HG02973 (cell line): Measurements from ENCODE around the gene TLR9.

Source experiments
- ATAC-seq: cut with Tn5 transposase; IDR thresholded peaks from one replicate; pipeline ENCODE4 v1.9.1; 2021; ENCODE audit warnings: moderate library complexity; ENCODE audit not compliant: unreplicated experiment

Gene TLR9

DNA sequence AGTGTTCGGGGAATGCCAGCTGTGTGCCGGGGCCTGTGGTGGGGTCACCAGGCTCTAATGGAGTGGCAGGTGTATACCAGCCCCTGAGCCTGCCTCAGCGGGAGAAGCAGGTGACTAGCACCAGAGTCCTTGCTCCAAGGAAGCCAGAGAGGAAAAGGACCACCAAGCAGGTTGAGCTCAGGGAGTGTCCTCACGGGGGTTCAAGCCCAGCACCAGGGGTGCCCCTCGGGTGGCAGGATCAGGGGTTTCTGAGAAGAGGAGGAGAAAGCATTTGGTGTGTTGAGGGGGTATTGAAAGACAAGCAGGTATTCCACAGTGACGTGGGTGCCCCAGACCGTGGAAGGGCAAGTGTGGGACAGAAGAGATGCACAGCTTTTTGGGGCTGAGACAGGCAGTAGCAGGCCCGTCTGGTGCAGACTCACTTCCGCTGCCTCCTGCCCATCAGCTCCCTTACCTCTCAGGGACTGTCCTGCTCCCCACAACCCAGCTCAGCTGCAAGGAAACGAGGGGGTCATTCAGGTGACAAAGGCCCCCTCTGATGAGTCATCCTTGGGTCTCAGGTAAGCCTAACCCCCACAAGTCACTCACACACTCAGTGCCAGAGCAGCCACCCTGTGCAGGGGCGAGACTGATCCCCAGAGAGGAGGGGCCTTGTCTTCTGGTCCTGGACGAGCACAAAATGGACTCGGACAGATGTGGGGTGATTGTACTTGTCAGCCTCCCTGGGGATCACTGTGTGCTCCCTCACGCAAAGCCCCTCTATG lies 49.8 kb downstream of the TLR9 start:
- no peak for ATAC-seq

DNA sequence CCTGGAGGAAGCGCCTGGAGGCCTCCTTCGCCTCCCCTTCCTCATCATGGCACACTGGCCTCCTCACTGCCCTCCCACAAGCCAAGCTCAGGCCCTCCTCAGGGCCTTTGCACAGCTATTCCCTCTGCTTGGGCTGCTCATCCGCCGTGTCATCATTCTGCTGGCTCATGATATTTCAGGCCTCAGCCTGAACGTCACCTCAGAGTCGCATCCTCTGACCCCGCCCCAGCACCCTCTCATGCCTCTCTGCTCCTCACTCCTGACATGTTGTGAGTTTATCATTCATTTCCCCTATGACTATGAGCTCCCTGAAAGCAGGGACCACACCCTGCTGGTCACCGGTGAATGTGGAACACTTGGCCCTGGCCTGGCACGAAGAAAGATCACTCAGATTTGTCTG lies 50.5 kb downstream of the TLR9 start:
- ATAC-seq = no peak

DNA sequence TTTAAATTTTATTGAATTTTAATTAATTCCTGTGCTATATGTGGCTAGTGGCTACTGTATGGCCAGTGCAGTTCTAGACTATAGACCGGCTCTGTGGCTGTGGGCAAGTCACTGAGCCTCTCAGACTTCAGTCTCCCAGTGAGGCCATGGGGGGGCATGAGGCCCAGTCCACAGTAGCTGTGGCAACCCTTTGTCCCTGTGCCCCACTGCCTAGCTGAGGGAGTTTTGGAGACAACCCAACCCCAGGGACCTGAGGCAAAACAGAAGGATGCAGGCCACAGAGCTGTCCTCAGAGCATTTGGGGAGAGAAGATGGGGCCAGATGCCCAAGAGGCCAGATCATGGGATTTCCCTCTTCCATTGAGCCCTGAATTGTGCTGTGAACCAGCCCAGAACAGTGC lies 52.3 kb downstream of the TLR9 start:
- ATAC-seq = no peak

DNA sequence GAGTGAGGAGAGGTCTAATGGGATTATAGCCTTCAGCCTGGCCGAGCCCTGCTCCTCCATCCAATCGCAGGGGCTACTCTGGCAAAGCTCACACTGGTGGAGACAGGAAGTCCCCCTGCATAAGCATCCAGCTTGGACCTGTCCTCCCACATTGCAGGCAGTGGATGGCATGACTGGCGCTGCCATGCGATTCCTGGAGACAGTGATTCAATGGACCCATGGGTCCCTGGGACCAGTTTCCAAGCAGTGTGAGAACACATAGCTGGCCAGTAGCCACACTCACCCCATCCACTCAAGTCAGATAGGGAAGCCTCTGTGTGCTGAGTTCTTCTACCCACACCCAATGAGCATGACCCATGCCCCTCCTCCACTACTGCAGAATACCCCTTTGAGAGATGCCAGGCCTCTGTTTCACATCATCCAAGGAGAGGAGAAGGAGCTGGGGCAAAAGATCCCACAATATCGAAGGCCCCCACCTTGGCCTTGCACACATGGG lies 53.1 kb downstream of the TLR9 start:
- ATAC-seq = no peak

DNA sequence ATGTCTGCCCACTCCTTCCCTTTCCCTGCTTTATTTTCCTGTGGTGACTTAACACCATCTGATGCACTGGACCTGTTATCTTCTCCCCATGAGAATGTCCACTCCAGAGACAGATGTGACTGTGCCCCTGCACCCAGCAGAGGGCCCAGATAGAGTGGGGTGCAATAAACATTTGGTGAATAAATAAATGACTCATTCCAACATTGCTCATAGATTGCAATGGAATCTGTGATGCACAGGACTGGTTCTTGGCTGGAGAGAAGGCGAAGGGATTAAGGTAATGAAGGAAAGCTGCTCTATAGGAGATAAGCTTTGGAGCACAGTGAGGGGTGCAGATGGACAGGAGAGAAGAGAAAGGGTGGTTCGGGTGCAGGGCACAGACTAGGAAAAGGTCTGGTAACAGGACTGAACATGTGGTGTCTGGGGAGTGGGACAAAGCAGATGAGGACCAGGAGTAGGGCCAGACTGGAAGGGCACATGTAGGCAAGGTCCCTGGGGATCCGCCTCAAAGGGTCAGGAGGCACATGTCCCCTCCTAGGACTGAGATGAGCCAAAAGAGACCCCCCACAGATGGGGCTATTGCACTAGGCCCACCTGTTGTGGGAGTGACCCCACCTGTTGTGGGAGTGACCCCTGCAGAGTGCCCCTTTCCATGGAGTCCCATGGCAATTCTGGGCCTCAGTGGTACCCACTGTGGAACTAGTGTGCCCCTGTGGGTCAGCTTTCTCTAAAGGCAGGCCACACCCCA lies 53.8 kb downstream of the TLR9 start:
- ATAC-seq = no peak
